HepG2 (cell line): ENCODE results near the gene DCDC2C. TPM values are rescaled to one million over a fixed set of nuclear protein-coding genes. Genes with fewer than 3 reads are reported as not detected.

Experiments
- ATAC-seq: fragments of 200-7000 bp; cut with Tn5 transposase; 3 replicates; pipeline ENCODE4 v1.9.1; 2020; ENCODE audit warnings: mild to moderate bottlenecking, moderate library complexity
- BruUV-seq: library from RNA; stranded (reverse); fragments of 400-500 nt; replicated peaks from 2 replicates; lab custom pipeline; 2021; lab: Mats Ljungman, UMichigan
- CTCF ChIA-PET: fragments of 300-600 bp; formaldehyde crosslinking; extraction: SDS; loops from one replicate; lab custom pipeline; 2021; ENCODE audit warnings: low total read pairs, inconsistent platforms, low intra/inter-chr PET ratio; lab: Yijun Ruan, JAX
- POLR2A ChIA-PET: fragments of 350-600 bp; sonication (Branson Sonifier 250); formaldehyde crosslinking; loops from one replicate; lab custom pipeline; 2020; ENCODE audit warnings: antibody characterized with exemption, inconsistent platforms; lab: Yijun Ruan, JAX
- DNase-seq: peaks from one replicate; pipeline ENCODE4 v3.0.0-alpha.2; 2015; ENCODE audit warnings: low spot score
- FAIRE-seq: peaks from 3 replicates; lab custom pipeline; 2011; peaks lifted over from hg19 to GRCh38; lab: Jason Lieb, UNC
- H2AFZ ChIP-seq: one replicate; pipeline ENCODE4 v1.6.1; 2011; ENCODE audit warnings: low read length, inconsistent platforms
- H3K27ac ChIP-seq: fragments of 300-600 bp; 3 replicates; pipeline ENCODE4 v1.8.0; 2011; ENCODE audit warnings: mixed run types, mild to moderate bottlenecking, mixed read lengths, low read length, inconsistent platforms; ENCODE audit not compliant: insufficient read depth; ENCODE audit errors: extremely low read length
- H3K27me3 ChIP-seq, 2 experiments: fragments of 200-600 bp in 1 of 2; 2 replicates in 1 of 2; 3 replicates in 1 of 2; pipeline versions ENCODE4 v1.6.0 to v1.8.0; 2011; ENCODE audit warnings: low read length in 2 of 2, mild to moderate bottlenecking in 2 of 2, moderate library complexity in 2 of 2, inconsistent platforms in 1 of 2; ENCODE audit not compliant: insufficient read depth in 2 of 2, control insufficient read depth in 1 of 2
- H3K36me3 ChIP-seq, 2 experiments: fragments of 200-600 bp in 1 of 2; replicated peaks in 1 of 2; 2 replicates in 1 of 2; 3 replicates in 1 of 2; pipeline versions ENCODE4 v1.5.1 to v1.8.0; 2011; ENCODE audit warnings: low read length in 2 of 2, inconsistent platforms in 1 of 2; ENCODE audit not compliant: insufficient read depth in 2 of 2, control insufficient read depth in 1 of 2
- H3K4me1 ChIP-seq: 2 replicates; pipeline ENCODE4 v1.5.1; 2012; ENCODE audit warnings: low read length, inconsistent platforms; ENCODE audit not compliant: insufficient read depth
- H3K4me2 ChIP-seq: 2 replicates; pipeline ENCODE4 v1.6.0; 2011; ENCODE audit warnings: low read depth, low read length, inconsistent platforms
- H3K4me3 ChIP-seq, 3 experiments: fragments of 200-600 bp in 1 of 3; sonication (generic), shearing (Covaris generic) in 1 of 3; replicated peaks in 1 of 3; 2 replicates each; pipeline ENCODE4 v1.5.1; 2011 to 2016; ENCODE audit warnings: low read length in 3 of 3, inconsistent platforms in 2 of 3, low read depth in 2 of 3, mild to moderate bottlenecking in 2 of 3, control low read depth in 1 of 3, mixed read lengths in 1 of 3; ENCODE audit not compliant: insufficient read depth in 1 of 3
- H3K79me2 ChIP-seq: one replicate; pipeline ENCODE4 v1.6.1; 2011; ENCODE audit warnings: low read length, inconsistent platforms; ENCODE audit not compliant: insufficient read depth
- H3K9ac ChIP-seq: 2 replicates; pipeline ENCODE4 v1.6.0; 2011; ENCODE audit warnings: mild to moderate bottlenecking, low read depth, low read length, inconsistent platforms; ENCODE audit not compliant: insufficient read depth
- H3K9me3 ChIP-seq: 2 replicates; pipeline ENCODE4 v1.5.1; 2012; ENCODE audit warnings: mild to moderate bottlenecking, low read length
- H4K20me1 ChIP-seq: 2 replicates; pipeline ENCODE4 v1.6.0; 2011; ENCODE audit warnings: inconsistent platforms, mild to moderate bottlenecking, low read length, moderate library complexity; ENCODE audit not compliant: insufficient read depth
- CEBPZ ChIP-seq: IDR thresholded peaks from 2 replicates; pipeline ENCODE4 v1.6.1; 2012; ENCODE audit warnings: low read length, improper control_type of control experiment
- ESRRA ChIP-seq: sonication (generic); formaldehyde crosslinking; IDR thresholded peaks from 2 replicates; pipeline ENCODE4 v1.5.1; 2020; ENCODE audit warnings: mild to moderate bottlenecking, low read depth, missing genetic modification reagents
- KMT2A ChIP-seq: sonication (generic); formaldehyde crosslinking; IDR thresholded peaks from 2 replicates; pipeline ENCODE4 v1.4.0; 2020; ENCODE audit warnings: missing genetic modification reagents
- MYC ChIP-seq: sonication (generic); formaldehyde crosslinking; IDR thresholded peaks from 2 replicates; pipeline ENCODE4 v1.9.0; 2021; ENCODE audit warnings: missing genetic modification reagents, borderline replicate concordance
- PHB2 ChIP-seq: fragments of 450-650 bp; IDR thresholded peaks from 2 replicates; pipeline ENCODE4 v1.6.1; 2018; ENCODE audit not compliant: partially characterized antibody
- ZNF136 ChIP-seq: sonication (generic); formaldehyde crosslinking; IDR thresholded peaks from 2 replicates; pipeline ENCODE4 v1.8.1; 2022; ENCODE audit warnings: low read depth, mild to moderate bottlenecking, moderate library complexity, missing genetic modification reagents
- ZNF142 ChIP-seq: sonication (generic); formaldehyde crosslinking; IDR thresholded peaks from 2 replicates; pipeline ENCODE4 v1.4.0; 2020; ENCODE audit warnings: missing genetic modification reagents
- ZNF18 ChIP-seq: sonication (generic); formaldehyde crosslinking; IDR thresholded peaks from 2 replicates; pipeline ENCODE4 v1.8.0; 2022; ENCODE audit warnings: mild to moderate bottlenecking, missing genetic modification reagents; ENCODE audit not compliant: insufficient replicate concordance
- ZNF225 ChIP-seq: sonication (generic); formaldehyde crosslinking; IDR thresholded peaks from 2 replicates; pipeline ENCODE4 v1.4.0; 2020; ENCODE audit warnings: mild to moderate bottlenecking, missing genetic modification reagents
- ZNF441 ChIP-seq: sonication (generic); formaldehyde crosslinking; IDR thresholded peaks from 2 replicates; pipeline ENCODE4 v1.7.0; 2021; ENCODE audit warnings: missing genetic modification reagents, borderline replicate concordance
- ZNF446 ChIP-seq: sonication (generic); formaldehyde crosslinking; IDR thresholded peaks from 2 replicates; pipeline ENCODE4 v1.5.0; 2020; ENCODE audit warnings: mild to moderate bottlenecking, missing genetic modification reagents
- ZNF468 ChIP-seq: sonication (generic); formaldehyde crosslinking; IDR thresholded peaks from 2 replicates; pipeline ENCODE4 v1.8.0; 2022; ENCODE audit warnings: mild to moderate bottlenecking, moderate library complexity, missing genetic modification reagents
- ZNF607 ChIP-seq: sonication (generic); formaldehyde crosslinking; IDR thresholded peaks from 2 replicates; pipeline ENCODE4 v1.5.1; 2020; ENCODE audit warnings: missing genetic modification reagents, mild to moderate bottlenecking, borderline replicate concordance
- ZNF747 ChIP-seq: sonication (generic); formaldehyde crosslinking; IDR thresholded peaks from 2 replicates; pipeline ENCODE4 v1.8.1; 2023; ENCODE audit warnings: missing genetic modification reagents, mild to moderate bottlenecking, borderline replicate concordance
- in situ Hi-C: cut with HindIII; loops from 2 replicates; pipeline ENCODE4 v1.10.0; 2017; ENCODE audit warnings: low pct_unique_long_range_greater_than_20kb; ENCODE audit not compliant: extremely low pct_ligation_motif_present
- intact Hi-C: fragments of 100-400 bp; cut with micrococcal nuclease; formaldehyde crosslinking; loops from one replicate; pipeline ENCODE4 v1.10.0; 2022; ENCODE audit not compliant: unreplicated experiment
- polyA plus RNA-seq, 8 experiments: library from polyadenylated mRNA; depleted of rRNA in 3 of 8; stranded (reverse) in 7 of 8; unstranded in 1 of 8; fragments of >200 nt; fragmentation: Illumina TruSeq in 4 of 8; extraction: Trizol in 4 of 8; gene quantifications; 2 replicates each; pipeline versions ENCODE4 v1.2.1 to v1.2.3, GENCODE V29; 2011 to 2016; ENCODE audit warnings: low read depth in 4 of 8, missing spikeins in 1 of 8, mixed read lengths in 1 of 8; ENCODE audit not compliant: insufficient read depth in 1 of 8
- total RNA-seq, 5 experiments: library from RNA; depleted of rRNA; stranded (reverse); fragments of >200 nt; fragmentation: Illumina TruSeq; extraction: Trizol; gene quantifications; 2 replicates each; pipeline ENCODE4 v1.2.3, GENCODE V29; 2016; ENCODE audit warnings: low read depth in 1 of 5

DCDC2C gene
- total and polyA plus RNA-seq, 2 of the 13 experiments (the other 11 are each of a cell fraction or from before 2014, with no cell fraction given), result not detected

- Histone ChIP-seq H3K27me3 (peaks cover 6 to 27% of the 10 kb centered on the region in 2 experiments; a peak in 4 of 5 replicates), H3K79me2 (no peaks in the 10 kb centered on the region), H3K27ac (no peak overlapping the region), H2AFZ (no peak overlapping the region), H3K9ac (no peak overlapping the region), H3K36me3 (no peaks in the 10 kb centered on the region), H3K4me3 (no peak overlapping the region), H3K9me3 (no peaks in the 10 kb centered on the region), H4K20me1 (no peaks in the 10 kb centered on the region), H3K4me1 (no peaks in the 10 kb centered on the region), H3K4me2 (no peak overlapping the region)
- intact Hi-C loops, result no loop called here
- FAIRE-seq, result peak; percentile 52
- in situ Hi-C loops, result no loop called here
- POLR2A ChIA-PET, result no interaction called here
- no peak for ATAC-seq
- no TSS peak for BruUV-seq
- TF ChIP-seq ZNF468 (CRISPR knock-in tag) (no peak), ZNF136 (CRISPR knock-in tag) (no peak), ZNF142 (CRISPR knock-in tag) (no peak), ZNF225 (no peak), PHB2 (no peak), ZNF446 (CRISPR knock-in tag) (no peak), KMT2A (no peak), CEBPZ (no peak), ZNF747 (CRISPR knock-in tag) (no peak), ZNF18 (CRISPR knock-in tag) (no peak), ESRRA (CRISPR knock-in tag) (no peak), MYC (CRISPR knock-in tag) (no peak), ZNF441 (CRISPR knock-in tag) (no peak), ZNF607 (no peak)
- no peak for DNase-seq
- CTCF ChIA-PET, result no interaction called here
Observed at GRCh38 chr2:3787768-3788167, 84.4 kb downstream of the DCDC2C start.
